ENCODE results near the gene ALKBH3. TPM values are rescaled to one million over a fixed set of nuclear protein-coding genes. Genes with fewer than 3 reads are reported as not detected.

ALKBH3 gene
- total RNA-seq, 4 donors from 2014 or later = 27.5 to 44.1 (median 42.0) TPM

- in situ Hi-C loops (cut with MboI; ENCODE audit: low sequenced_read_pairs in 4 of 4) = no loop called here
- Histone ChIP-seq H3K27me3 (no peaks in the 10 kb centered on the region), H3K9me3 (no peaks in the 10 kb centered on the region), H3K4me3 (no peak overlapping the region), H3K36me3 (no peaks in the 10 kb centered on the region), H3K27ac (no peak overlapping the region), H3K4me1 (peaks cover 11 to 13% of the 10 kb centered on the region in 2 donors)
- ATAC-seq = no peak
- DNase-seq = no peak
- intact Hi-C loops (cut with DNase I; ENCODE audit: low total_unique reads) = no loop called here
- TF ChIP-seq CTCF (IDR thresholded peaks at IDR 0.05 in 4 of 5, conservative IDR thresholded peaks at IDR 0.05 in 1 of 5) (no peak), POLR2A (IDR thresholded peaks at IDR 0.05) (no peak)
Observed at GRCh38 chr11:43925932-43926505, 45.4 kb downstream of the ALKBH3 start.

GRCh38 chr11:43927070-43927469, 46.4 kb downstream of the ALKBH3 start:
- in situ Hi-C loops (cut with MboI; ENCODE audit: low sequenced_read_pairs in 4 of 4) (no loop called here), intact Hi-C loops (cut with DNase I; ENCODE audit: low total_unique reads) (no loop called here)
- Histone ChIP-seq H3K36me3 (no peaks in the 10 kb centered on the region), H3K9me3 (no peaks in the 10 kb centered on the region), H3K4me3 (no peak overlapping the region), H3K27me3 (no peaks in the 10 kb centered on the region), H3K27ac (no peak overlapping the region), H3K4me1 (peaks cover 4% of the 10 kb centered on the region in 2 donors)
- no peak for DNase-seq
- ATAC-seq = no peak
- no peak for TF ChIP-seq CTCF (IDR thresholded peaks at IDR 0.05 in 4 of 5, conservative IDR thresholded peaks at IDR 0.05 in 1 of 5)
- no peak for TF ChIP-seq POLR2A (IDR thresholded peaks at IDR 0.05)

- H3K27ac ChIP-seq = no peak overlapping the region
- no peak overlapping the region for H3K4me3 ChIP-seq
- intact Hi-C loops (cut with DNase I; ENCODE audit: low total_unique reads) (no loop called here), in situ Hi-C loops (cut with MboI; ENCODE audit: low sequenced_read_pairs in 4 of 4) (no loop called here)
- TF ChIP-seq POLR2A (IDR thresholded peaks at IDR 0.05) (no peak), CTCF (IDR thresholded peaks at IDR 0.05 in 4 of 5, conservative IDR thresholded peaks at IDR 0.05 in 1 of 5) (no peak)
- H3K36me3 ChIP-seq = no peaks in the 10 kb centered on the region
- H3K27me3 ChIP-seq = no peaks in the 10 kb centered on the region
- DNase-seq = no peak
- peaks cover 2 to 4% of the 10 kb centered on the region in 2 donors for H3K4me1 ChIP-seq
- no peaks in the 10 kb centered on the region for H3K9me3 ChIP-seq
- ATAC-seq = no peak
Observed at GRCh38 chr11:43927925-43928707, 47.5 kb downstream of the ALKBH3 start.

GRCh38 chr11:43928721-43929120, 48.1 kb downstream of the ALKBH3 start:
- in situ Hi-C loops (cut with MboI; ENCODE audit: low sequenced_read_pairs in 4 of 4) (no loop called here), intact Hi-C loops (cut with DNase I; ENCODE audit: low total_unique reads) (no loop called here)
- ATAC-seq (no peak), DNase-seq (no peak)
- peaks cover 7 to 8% of the 10 kb centered on the region in 2 donors for H3K4me1 ChIP-seq
- H3K36me3 ChIP-seq = no peaks in the 10 kb centered on the region
- H3K4me3 ChIP-seq = no peak overlapping the region
- no peak overlapping the region for H3K27ac ChIP-seq
- no peaks in the 10 kb centered on the region for H3K9me3 ChIP-seq
- TF ChIP-seq CTCF (IDR thresholded peaks at IDR 0.05 in 4 of 5, conservative IDR thresholded peaks at IDR 0.05 in 1 of 5) = no peak
- TF ChIP-seq POLR2A (IDR thresholded peaks at IDR 0.05) = no peak
- H3K27me3 ChIP-seq = no peaks in the 10 kb centered on the region

Data from gastrocnemius medialis (tissue), 4 donors.